Activated naive CD4-positive, alpha-beta T cell (primary cell): Measurements from ENCODE around the gene RACGAP1.

Experiments used
- DNase-seq, 4 experiments: peaks; one replicate each; lab custom pipeline; 2025; lab: John Stamatoyannopoulos, UW

The RACGAP1 gene, protein sequence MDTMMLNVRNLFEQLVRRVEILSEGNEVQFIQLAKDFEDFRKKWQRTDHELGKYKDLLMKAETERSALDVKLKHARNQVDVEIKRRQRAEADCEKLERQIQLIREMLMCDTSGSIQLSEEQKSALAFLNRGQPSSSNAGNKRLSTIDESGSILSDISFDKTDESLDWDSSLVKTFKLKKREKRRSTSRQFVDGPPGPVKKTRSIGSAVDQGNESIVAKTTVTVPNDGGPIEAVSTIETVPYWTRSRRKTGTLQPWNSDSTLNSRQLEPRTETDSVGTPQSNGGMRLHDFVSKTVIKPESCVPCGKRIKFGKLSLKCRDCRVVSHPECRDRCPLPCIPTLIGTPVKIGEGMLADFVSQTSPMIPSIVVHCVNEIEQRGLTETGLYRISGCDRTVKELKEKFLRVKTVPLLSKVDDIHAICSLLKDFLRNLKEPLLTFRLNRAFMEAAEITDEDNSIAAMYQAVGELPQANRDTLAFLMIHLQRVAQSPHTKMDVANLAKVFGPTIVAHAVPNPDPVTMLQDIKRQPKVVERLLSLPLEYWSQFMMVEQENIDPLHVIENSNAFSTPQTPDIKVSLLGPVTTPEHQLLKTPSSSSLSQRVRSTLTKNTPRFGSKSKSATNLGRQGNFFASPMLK

DNA sequence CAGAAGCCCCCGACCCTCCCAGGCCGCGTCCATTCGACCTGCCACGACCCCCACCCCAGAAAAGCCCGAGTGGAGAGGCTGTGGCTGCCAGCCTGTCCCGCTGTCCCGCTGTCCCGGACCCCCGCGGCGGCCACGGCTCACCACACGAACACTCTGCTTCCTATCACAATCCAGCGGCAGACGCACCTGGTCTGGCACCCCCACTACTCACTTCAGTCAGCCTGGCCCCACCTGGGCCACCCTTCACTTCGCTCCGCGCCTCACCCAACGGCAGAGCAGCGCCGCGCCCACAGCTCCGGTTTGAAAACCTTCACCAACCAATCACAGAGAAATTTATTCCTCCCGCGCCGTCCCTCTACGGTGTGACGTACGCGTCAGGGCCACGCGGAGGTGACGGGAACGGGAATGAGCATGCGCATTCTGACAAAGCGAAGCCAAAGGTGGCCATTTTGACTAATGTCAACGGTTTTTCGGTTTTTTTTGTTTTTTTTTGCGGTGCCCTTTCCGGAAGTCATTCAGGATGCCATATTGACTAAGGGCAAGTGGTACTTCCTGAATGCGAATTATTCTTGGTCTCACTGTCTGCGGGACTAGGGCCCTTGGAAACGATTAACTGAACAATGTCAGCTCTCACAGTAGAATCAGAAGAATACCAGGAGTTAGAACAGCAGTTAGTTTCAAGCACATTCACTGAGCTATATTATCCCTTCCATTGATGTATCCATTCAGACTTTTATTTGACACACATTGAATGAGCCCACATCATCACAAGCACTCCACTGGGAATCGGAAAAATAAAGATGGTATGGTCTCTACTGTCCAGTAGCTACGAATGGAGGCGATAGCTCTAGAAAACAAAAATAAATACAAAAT, at the start of gene RACGAP1:
TSS of gene RACGAP1 (minus strand) at position 308 of the 873 bp plus-strand sequence. CDS start 8,779 bp downstream, outside the sequence.
- DNase-seq = peak; percentile 74 to 88 (median 84)

GRCh38 chr12:50073712-50074111, 48.4 kb upstream of the RACGAP1 start:
- no peak for DNase-seq

DNA sequence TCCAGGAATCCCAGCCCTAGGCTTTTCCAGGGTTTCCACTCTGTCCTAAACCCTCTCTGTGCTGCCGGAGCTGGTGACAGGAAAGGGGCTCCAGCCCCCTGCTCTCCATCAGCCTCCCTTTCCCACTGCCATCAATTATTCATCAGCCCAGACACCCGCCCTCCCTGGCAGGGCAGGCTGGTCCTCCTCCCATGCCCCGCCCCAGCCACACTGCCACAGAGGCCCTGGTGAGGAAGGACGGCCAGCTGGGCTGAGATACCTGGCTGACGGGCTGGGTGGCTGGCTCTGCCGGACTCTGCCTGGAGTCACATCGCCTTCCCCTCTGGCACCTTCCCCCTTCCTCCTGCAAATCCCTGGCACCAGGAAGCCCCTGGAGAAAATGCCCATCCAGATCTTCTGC, 47.9 kb upstream of the RACGAP1 start:
- no peak for DNase-seq

- no peak for DNase-seq
Measured at GRCh38 chr12:50072198-50072907, 47.1 kb upstream of the RACGAP1 start.

DNA sequence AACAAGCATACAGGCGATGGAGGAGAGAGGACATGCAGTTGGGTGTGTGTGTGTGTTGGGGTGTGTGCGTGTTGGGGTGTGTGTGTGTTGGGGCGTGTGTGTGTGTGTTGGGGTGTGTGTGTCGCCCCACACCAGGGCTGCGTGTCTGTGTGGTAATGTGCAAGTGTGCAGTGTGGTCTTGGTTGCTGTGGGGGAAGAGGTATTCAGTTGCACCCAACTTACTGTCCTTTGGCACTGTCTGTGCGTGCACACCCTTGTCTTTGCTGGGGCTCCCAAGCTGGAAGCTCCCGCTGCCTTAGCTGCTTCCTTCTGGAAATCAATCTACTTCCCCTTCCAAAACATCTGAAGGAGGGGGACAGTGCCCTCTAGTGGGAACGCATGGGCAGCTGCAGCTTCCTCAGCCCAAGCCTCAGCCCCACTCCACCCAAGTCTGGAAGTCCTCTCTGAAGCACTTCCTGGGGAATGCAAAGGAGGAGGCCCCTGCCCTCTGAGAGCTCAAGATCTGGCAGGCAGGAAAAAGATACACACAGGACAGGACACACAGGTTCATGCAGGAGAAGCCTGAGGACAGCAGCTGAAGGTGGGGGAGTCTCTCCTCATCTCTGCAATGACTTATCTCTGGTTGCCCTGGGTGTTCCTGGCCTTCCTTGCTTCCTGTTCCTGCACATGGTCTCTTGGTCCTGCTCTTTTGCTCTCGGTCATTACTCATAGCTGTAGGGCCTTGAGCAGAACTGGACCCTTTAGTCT, 45.2 kb upstream of the RACGAP1 start:
- peak; percentile 20 to 50 (median 22) for DNase-seq

GRCh38 chr12:50069539-50069938, 44.2 kb upstream of the RACGAP1 start:
- no peak for DNase-seq

- no peak for DNase-seq
Measured at GRCh38 chr12:50069069-50069468, 43.8 kb upstream of the RACGAP1 start.

- no peak for DNase-seq
Measured at GRCh38 chr12:50066402-50066801, 41.1 kb upstream of the RACGAP1 start.

DNA sequence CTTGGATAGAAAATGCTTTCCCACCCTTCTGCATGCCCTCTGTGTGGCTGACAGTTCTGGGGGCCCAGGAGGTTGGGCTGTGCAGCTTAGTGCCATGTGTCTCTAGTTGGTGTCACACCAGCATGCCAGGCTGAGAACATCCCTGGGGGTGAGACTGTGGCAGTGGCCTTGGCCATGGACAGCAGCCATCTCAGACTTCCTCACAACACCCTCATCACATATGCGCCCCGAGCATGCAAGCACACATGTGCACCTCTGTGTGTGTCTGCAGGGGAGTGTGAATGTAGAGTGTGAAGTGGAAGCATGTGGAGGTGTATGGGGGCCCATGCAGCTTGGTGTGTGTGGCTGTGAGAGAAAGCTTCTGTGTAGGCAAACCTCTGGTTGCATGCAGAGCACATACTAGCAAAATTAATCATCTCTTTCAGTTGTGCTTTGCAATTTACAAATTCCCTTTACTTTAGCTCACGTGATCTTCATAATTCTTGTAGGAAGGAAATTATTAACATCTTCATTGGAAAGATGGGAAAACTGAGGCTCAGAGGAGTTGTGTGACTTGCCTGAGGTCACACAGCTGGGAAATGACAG, 40.5 kb upstream of the RACGAP1 start:
- DNase-seq = no peak

GRCh38 chr12:50062728-50063460, 37.6 kb upstream of the RACGAP1 start:
- DNase-seq = no peak

GRCh38 chr12:50061946-50062686, 36.8 kb upstream of the RACGAP1 start:
- no peak for DNase-seq

DNA sequence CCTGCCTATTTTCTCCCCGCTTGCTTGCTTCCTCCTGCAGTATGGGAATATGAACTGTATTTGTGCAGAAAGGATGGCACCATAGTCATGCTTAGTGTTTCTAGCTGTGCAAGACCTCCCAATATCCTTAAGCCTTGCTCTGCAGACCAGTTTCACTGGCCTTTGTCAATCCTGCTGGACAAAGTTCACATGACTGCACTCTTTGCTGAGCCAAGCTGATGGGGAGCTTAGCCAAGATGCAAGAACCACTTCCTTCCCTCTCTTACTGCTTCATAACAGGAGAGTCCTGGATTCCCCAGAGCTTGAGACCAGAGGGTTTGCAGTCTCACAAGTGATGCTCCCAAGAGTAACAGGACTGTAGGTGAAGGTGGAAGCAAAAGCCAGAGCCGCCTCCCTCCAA, 35.9 kb upstream of the RACGAP1 start:
- no peak for DNase-seq

- no peak for DNase-seq
Measured at GRCh38 chr12:50060120-50060468, 34.8 kb upstream of the RACGAP1 start.

- DNase-seq = peak in 1 of 4 experiments; percentile 58
Measured at GRCh38 chr12:50059440-50060119, 34.3 kb upstream of the RACGAP1 start.

GRCh38 chr12:50058743-50059312, 33.5 kb upstream of the RACGAP1 start:
- DNase-seq = peak in 1 of 4 experiments; percentile 13

- DNase-seq = peak in 1 of 4 experiments; percentile 13
Measured at GRCh38 chr12:50057896-50058670, 32.8 kb upstream of the RACGAP1 start.

DNA sequence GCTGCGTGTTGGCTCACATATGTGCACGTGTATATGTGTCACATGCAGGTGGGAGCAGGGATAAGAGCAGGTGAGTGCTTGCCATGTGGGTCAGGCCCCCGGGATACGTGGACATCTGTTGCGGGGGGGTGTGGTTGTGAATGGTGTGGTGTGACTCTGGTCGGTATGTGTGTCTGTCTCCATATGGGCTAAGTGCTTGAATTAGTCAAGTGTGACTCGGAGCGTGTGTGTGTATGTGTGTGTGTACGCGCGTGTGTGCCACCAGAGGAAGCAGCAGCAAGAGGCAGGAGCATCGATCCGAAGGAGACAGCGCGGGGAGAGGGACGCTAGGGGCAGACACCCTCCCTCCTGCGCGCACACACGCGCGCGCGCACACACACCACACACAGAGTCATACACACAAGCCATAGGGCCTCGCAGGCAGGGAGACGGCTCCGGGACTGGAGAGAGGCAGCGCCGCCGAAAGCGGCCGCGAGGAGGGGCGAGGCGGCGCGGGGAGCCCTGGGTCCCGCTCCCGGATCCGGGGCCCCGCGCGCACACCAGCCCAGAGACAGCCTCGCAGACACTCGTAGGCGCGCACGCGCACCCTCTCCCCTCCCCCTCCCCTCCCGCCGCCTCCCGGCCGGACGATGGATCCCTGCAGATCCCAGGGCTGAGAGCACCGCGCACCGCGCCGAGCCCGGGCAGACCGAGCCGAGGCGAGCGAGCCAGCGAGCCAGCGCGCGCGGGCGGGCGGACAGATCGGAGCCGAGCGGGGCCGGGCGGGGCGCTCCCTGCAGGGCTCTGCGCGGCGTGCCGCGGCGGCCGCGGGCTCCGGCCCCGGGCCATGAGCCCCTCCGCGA, 31.9 kb upstream of the RACGAP1 start, which contains the start of gene ASIC1:
TSS of gene ASIC1 (plus strand) at position 597 of the 842 bp plus-strand sequence. CDS start 1,171 bp downstream, outside the sequence.
- DNase-seq = peak in 1 of 4 experiments; percentile 44
